Stimulated activated CD8-positive, alpha-beta memory T cell treated with anti-CD3 and anti-CD28 coated beads, Interleukin-4, amount 100 ng/mL, for 1 hour (primary cell): ENCODE measurements around the gene DRAM1.
"Not testable (repeated sequence)": the region's sequence is repeated elsewhere in the genome, so short reads cannot be mapped to it uniquely, and the experiment has no call there.

ENCODE experiments used
- DNase-seq, 2 donors: peaks; one replicate each; pipeline ENCODE4 v3.0.0-alpha.2; 2020; ENCODE audit warnings: low read depth in 2 of 2, low spot score in 1 of 2

DRAM1 gene, protein sequence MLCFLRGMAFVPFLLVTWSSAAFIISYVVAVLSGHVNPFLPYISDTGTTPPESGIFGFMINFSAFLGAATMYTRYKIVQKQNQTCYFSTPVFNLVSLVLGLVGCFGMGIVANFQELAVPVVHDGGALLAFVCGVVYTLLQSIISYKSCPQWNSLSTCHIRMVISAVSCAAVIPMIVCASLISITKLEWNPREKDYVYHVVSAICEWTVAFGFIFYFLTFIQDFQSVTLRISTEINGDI

DNA sequence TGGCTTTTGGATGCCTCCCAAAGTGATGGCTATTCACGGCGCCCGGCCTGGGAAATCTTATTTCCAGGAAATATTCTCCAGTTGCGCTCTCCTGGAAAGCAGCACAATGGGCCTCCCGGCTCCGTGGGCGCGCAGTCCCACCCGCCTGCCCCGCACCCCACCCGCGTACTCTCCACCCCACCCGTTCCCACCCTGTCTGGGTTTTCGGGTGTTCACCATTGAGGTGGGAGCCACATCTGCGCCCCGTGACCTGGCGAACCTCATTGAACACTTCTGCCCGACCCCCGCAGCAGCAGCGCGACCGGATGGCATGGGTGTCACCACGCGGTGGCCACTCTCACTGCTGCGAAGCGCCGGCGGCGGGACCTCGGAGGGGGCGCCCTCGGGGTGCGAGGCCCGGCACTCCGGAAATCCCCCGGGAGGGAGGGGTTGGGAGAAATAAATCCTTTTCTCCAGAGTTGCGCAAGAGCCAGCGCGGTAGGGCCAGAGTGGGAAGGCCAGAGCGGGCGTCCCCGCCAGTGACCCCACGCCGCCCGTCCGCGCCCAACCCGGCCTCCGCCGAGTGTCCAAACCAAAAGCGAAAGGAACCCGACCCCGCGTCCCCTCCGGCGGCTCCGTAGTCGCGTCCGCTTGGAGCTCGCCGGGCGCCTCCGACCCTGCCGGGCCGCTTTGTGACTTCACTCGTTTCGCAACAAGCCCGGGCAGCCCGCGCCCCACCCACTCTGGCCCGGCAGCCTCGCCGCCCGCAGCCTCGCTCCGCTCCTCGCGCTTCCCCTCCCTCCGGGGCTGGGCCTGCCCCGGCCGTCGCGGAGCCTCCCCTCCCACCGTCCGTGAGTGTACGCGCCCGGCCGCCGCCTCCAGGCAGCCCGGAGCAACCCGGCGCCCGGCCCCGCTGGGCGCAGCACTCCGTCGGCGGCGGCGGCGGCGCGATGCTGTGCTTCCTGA lies at the start of gene DRAM1:
DRAM1 (plus strand) TSS at position 720 of the 945 bp plus-strand sequence; CDS start at position 930, 210 bp downstream.
- peak; percentile 38 to 49 for DNase-seq

DNA sequence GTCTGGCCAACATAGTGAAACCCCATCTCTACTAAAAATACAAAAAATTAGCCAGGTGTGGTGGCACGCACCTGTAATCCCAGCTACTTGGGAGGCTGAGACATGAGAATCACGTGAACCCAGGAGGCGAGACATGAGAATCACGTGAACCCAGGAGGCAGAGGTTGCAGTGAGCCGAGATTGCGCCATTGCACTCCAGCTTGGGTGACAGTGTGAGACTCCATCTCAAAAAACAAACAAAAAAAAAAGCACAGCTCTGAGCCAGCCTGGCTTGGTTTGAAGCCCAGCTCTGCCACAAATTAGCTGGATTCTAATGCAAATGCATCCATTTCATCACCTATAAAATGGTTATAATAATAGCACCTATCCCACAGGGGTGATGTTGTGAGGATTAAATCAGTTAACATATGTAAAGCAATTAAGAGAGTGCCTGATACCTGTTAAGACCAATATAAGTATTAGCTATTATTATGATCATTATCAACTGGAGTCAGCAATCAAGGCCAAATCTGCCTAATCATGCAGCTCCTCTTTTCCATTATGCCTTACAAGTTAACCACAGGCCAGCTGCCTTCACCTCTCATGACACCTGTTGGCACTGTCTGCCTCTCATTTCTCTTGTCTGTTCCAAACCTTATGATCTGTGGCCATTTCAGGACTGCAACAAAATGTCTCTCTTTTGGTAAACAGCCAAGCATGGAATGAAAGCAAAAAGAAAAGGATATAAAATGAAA lies 48.8 kb upstream of the DRAM1 start:
- DNase-seq, result no peak

DNA sequence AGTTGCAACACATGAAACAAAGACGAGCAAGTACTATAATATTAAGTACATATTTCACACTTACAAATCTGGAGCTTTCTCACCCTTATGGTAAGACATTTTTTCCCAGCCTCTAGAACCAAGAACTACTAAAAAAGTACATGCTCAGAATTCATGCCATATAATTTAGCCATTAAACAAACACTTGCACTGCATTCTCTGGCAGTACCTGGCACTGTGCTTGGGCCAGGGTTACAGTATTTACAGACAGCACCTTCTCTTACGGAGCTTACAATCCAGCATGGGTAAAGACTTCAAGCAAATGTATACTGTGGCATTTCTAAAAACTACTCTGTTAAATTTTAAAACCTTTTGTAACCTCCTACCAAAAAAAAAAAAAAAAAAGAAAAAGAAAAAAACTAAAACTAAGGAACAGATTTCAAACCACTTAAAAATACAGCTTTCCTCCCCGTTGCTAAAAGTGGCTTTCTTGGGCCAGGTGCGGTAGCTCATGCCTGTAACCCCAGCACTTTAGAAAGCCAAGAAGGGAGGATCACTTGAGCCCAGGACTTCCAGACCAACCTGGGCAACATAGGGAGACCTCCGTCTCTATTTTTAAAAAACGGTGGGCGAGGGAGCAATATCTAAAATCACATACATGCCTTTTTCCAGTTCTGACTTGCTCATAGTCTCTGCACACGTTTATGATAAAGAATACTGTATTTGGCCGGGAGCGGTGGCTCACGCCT lies 47.6 kb upstream of the DRAM1 start:
- no peak for DNase-seq

DNA sequence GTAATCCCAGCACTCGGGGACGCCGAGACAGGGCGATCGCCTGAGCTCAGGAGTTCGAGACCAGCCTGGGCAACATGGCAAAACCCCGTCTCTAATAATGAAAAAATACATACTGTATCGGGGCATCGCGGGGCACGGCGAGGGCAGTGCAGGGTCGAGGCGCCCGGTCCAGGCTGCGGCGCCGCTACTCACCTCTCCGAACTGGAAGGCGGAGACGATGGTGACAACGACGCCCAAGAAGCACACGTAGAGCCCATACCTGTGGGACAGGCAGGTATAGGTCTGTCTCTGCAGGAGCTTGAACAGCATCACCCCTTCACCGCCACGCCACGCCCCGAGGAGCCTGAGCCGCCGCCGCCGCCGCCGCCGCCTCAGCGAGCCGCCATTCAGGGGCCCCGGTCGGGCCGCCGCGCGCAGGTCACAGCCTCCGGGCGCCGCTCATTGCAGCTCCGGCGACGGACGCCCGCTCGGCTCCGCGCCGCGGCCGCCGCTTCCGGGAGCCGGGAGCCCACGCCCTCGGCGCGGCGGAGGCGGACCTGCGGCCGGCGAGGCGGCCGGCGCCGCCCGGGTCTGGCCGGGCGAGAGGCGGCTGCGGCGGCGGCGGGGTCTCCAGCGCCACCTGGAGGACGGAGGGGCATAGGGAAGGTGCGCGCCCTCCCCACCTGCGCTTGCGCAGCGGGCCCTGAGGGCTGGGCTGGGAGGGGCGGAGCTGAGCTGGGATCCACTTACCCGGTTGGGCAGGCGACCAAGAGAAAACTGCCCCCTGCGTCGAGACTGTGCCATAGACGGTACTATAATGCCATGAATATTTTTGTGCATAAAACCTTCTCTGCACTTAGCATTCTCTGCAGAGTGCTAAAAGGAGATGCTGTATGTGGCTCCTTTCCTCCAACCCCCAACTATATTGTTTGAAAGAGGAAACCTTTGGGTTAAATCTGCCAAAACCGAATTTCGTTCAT lies 46.7 kb upstream of the DRAM1 start, which contains the start of gene GNPTAB:
GNPTAB (minus strand) TSS at position 593 of the 959 bp plus-strand sequence; CDS start at position 309, 284 bp downstream.
- peak; percentile 87 to 95 for DNase-seq

DNA sequence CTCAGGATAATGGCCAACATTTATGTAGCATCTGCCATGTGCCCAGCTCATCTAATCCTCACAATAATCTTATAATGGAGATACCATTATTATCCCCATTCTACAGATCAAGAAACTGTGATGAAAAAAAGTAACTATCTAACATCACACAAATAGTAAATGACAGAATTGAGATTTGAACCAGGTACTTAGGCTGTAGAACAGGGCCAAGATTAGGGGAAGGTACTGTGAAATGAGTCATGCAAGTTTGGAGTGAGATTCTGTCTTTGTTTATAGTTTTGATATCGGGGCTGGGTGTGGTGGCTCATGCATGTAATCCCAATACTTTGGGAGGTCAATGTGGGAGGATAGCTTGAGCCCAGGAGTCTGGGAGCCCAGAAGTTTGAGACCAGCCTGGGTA lies 45.4 kb upstream of the DRAM1 start:
- no peak for DNase-seq

DNA sequence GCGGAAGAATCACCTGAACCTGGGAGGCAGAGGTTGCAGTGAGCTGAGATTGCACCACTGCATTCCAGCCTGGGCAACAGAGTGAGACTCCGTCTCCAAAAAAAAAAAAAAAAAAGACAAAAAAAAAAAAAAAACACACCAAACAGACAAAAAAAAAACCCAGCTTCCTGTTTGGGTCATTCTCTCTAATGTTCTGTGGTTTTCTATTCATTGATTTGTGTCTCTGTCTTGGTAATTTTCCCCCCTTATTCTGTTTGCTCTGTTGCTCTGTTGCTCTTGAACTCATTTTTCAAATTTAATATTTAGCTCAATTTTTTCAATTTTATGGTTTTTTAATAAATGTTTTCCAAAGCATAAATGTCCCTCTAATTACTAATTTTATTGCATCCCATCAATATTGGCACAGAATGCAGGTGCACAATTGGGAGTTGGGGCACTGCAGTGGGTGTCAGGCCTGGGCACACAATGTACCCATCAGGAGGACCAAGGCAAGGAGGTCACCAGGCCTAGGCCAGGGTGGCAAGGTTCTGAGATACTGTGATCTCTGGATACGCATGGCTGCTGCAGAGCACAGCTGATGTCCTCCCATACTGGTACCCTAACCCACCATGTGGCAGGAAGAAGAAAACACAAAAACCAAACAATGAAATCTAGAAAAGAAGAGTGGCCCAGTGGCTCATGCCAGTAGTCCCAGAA lies 38.6 kb upstream of the DRAM1 start:
- DNase-seq, result no peak

DNA sequence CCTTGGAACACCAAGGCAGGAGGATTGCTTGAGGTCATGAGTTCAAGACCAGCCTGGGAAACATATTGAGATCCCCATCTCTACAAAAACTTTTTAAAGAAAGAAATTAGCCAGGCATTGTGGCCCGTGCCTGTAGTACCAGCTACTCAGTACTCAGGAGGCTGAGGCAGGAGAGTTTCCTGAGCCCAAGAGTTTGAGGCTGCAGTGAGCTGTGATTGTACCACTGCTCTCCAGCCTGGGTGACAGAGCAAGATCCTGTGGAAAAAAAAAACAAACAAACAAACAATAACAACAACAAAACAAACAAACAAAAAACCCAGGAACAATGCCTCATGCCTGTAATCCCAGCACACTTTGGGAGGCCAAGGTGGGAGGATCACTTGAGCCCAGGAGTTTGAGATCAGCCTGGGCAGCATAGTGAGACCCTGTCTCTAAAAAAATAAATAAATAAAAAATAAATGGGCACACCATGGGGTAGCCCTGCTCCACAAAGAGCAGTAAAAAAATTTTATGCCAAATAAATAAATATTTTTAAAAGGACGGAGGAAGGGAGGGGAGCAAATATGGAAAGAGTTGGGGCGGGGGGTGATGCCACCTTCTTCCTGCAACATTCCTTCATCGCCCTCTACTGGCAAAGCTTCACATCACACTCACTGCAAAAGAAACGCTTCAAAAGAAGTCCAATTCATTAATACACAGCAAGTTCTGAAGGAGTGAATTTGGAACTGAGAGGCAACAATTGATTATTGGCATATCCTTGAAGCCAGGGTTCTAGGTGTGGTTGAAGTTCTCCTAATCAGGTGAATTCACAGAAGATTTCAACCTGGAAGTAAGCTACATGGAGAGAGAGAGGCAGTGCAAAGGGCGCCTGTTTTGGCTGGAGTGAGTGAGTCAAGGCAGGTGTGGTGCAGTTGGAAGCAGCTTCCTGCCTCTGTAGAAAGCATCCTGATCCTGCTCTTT lies 37.8 kb upstream of the DRAM1 start:
- DNase-seq, result peak; percentile 35 to 53

DNA sequence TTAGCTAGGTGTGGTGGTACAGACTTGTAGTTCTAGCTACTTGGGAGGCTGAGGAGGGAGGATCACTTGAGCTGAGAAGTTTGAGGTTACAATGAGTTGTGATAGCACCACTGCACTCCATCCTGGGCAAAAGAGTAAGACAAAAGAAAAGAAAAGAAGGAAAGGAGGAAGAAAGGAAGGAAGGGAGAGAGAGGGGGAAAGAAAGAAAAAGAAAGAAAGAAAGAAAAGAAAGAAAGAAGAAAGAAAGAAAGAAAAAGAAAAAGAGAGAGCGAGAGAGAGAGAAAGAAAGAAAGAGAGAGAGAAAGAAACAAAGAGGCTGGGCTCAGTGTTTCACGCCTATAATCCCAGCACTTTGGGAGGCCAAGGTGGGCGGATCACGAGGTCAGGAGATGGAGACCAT lies 36.3 kb upstream of the DRAM1 start:
- DNase-seq, result no peak

DNA sequence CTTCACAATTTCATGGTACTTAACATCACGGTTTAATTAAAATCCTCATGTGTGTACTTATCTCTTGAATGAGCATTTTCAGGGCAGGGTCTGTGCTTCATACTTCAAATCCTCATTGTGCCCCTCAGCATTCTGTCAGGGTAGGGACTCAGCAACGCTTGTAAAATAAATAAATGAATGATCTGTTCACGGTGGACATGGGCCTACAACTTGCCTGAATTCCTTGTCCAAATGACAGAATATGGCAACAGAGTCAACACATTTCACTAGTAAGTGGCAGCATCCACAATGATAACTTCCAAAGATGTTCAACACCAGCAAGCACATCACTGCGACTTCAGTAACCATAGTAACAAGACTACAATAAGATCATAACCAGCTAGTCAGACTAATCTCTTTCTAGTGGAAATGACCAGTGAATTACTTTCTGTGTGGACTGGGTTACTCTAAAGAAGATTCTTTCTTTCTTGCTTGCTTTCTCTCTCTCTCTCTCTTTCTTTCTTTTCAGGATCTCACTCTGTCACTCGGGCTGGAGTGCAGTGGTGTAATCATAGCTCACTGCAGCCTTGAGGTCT lies 32.2 kb upstream of the DRAM1 start:
- no peak for DNase-seq

DNA sequence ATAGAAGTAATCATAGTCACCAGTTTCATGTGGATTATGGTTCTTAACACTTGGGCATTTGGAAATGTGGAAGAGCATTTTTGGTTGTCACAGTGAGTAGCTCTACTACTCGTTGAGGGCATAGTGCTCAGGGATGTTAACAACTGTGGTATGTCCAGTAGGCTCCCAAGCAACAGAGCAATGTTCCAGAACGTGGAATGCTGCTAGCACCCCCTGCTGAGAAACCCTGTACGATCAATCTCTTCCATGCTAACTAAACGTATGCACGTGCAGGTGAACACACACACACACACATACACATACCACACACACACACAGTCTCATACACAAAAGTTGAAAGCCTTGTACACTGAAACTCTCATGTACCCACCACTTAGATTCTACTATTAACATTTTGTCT lies 30.1 kb upstream of the DRAM1 start:
- DNase-seq, result no peak

DNA sequence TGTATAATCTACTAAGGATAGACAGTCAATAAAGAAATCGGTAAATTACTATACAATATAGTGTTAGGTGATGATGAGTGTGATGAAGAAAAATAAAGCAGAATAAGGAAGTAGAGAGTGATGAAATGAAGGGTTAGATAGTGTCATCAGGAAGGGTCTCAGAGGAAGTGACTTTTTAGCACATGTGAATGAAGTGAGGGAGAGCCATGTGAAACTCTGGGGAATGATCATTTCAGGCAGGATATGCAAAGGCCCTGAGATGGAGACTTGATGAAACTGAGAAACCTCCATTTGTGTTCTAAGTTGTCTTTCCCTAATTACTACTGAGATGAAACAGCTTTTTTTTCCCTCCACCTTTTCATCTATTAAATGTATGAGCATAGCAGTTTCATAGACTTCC lies 27.2 kb upstream of the DRAM1 start:
- no peak for DNase-seq

DNA sequence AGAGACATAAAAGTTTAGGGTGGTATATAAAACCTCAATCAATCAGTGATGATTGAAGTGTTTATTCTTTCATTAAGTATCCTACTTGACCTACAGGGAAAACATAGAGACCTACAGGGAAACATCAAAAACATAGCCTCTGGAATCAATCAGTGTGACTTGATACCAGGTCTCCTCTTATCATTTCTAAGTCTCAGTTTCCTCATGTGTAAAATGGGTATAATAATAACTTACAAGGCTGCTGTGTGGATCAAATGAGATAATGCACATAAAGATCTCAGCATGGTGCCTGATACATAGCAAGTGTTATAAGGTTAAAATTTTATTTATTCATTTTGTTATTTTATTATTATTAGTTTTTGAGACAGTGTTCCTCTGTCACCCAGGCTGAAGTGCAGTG lies 24.4 kb upstream of the DRAM1 start:
- DNase-seq, result no peak

DNA sequence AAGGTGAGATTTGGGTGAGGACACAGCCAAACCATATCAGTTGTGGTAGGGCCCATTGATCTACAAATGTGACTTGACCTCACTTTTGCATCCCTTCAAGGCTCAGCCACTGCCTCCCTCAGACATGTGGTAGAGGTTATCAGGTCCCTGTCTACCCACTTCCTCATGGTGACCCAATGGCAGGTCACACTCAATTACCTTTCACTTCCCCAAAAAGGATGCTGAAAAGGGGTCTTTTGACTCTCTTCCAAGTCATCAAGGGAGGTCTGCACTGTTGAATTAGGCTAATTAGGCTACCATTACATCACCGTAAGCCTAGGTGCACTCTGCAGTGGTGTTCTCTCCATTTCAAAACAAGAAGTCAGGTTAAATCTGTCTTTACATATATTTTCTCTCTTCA lies 22.6 kb upstream of the DRAM1 start:
- DNase-seq, result no peak

DNA sequence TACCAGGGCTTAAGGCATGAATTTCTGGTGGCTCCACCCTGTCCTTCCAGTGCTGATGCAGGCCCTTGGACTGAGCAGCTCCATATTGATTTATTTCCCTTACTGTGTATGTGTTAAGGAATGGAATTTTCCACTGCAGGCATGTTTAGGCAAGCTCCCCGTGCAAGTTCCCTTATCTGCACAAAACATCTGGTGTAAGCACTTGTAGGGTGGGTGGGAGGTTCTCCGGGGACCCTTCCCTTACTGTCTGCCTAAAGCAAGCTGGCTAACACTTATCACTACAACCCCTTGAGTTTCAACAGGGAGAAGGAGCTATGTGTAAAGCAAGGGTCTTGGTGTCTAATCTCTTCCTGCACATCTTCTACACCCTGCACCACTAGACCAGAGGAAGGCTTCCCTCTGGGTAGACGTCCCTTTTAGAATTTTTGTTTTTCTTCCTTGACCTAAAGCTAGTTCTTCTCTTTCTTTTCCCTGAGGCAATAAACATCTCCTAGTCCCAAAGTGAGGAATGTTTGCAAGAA lies 22.0 kb upstream of the DRAM1 start:
- no peak for DNase-seq

DNA sequence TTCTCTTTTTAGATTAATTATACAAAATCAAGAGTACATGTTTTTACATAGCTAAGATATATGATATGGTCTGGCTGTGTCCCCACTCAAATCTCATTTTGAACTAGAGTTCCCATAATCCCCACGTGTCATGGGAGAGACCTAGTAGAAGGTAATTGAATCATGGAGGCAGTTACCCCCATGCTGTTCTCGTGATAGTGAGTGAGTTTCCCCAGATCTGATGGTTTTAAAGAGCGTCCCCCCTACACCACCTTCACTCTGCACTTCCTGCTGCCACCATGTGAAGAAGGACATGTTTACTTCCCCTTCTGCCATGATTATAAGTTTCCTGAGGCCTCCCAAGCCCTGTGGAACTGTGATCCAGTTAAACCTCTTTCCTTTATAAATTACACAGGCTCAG lies 21.4 kb upstream of the DRAM1 start:
- no peak for DNase-seq

DNA sequence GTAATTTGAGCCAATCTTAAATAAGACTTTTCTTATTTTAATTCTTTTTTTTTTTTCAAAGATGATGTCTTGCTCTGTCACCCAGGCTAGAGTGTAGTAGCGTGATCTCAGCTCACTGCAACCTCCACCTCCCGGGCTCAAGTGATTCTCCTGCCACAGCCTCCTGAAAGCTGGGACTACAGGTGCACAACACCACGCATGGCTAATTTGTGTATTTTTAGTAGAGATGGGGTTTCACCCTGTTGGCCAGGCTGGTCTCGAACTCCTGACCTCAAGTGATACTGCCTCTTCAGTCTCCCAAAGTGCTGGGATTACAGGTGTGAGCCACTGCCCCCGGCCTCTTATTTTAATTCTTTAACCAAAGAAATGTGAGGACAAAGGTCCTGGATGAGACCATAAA lies 20.8 kb upstream of the DRAM1 start:
- not testable (repeated sequence) for DNase-seq

DNA sequence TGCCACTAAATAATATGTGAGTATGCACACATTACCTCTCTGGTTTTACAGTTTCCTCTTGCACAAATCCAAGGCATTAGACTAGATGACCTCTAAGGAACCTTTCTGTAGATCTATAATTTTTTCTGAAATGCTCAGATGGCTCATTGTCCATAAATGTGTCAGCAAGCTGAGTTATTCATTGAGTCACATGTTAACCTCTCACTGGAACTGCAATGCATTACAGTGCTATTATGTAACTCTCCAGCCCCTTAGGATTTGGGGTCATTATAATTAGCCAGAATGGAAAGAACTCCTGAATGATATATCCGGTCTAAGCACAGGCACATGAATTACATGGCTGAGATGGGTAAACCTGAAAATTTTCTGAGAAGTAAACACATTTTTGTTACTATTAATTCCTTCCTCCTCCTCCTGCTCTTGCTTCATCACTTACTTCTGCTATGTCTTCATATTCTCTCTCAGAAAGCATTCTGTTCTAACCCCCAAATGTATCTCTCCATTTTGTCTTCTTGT lies 20.3 kb upstream of the DRAM1 start:
- no peak for DNase-seq
